CD14-positive monocyte (primary cell): ENCODE results near the gene FSD1. TPM values are rescaled to one million over a fixed set of nuclear protein-coding genes. Genes with fewer than 3 reads are reported as not detected.
A peak's percentile ranks its signal among the peaks of the same experiment; 100 is the strongest.

ENCODE experiments used
- DNase-seq, 3 donors: peaks; one replicate each; pipeline ENCODE4 v3.0.0-alpha.2; 2011 to 2022
- H2AFZ ChIP-seq: 2 replicates; pipeline ENCODE4 v1.6.0; 2012; ENCODE audit warnings: mild to moderate bottlenecking, low read depth, low read length, inconsistent platforms; ENCODE audit not compliant: insufficient read depth, poor library complexity, severe bottlenecking
- H3K27ac ChIP-seq, 2 donors: 1 replicate in 1 of 2; 2 replicates in 1 of 2; pipeline ENCODE4 v1.5.1; 2012 to 2013; ENCODE audit warnings: low read length in 2 of 2, control low read depth in 1 of 2, inconsistent platforms in 1 of 2, low read depth in 1 of 2, mild to moderate bottlenecking in 1 of 2
- H3K27me3 ChIP-seq, 2 donors: one replicate each; pipeline versions ENCODE4 v1.6.0 to v1.6.1; 2011 to 2013; ENCODE audit warnings: low read length in 2 of 2; ENCODE audit not compliant: control insufficient read depth in 2 of 2, insufficient read depth in 2 of 2
- H3K36me3 ChIP-seq, 2 donors: replicated peaks in 1 of 2; 1 replicate in 1 of 2; 2 replicates in 1 of 2; pipeline versions ENCODE4 v1.5.1 to v1.6.1; 2012 to 2013; ENCODE audit warnings: low read length in 2 of 2, control low read depth in 1 of 2, inconsistent platforms in 1 of 2, mild to moderate bottlenecking in 1 of 2; ENCODE audit not compliant: insufficient read depth in 2 of 2, control insufficient read depth in 1 of 2
- H3K4me1 ChIP-seq, 2 donors: 1 replicate in 1 of 2; 2 replicates in 1 of 2; pipeline versions ENCODE4 v1.5.1 to v1.6.1; 2012 to 2013; ENCODE audit warnings: low read length in 2 of 2, control low read depth in 1 of 2, inconsistent platforms in 1 of 2, mild to moderate bottlenecking in 1 of 2, moderate library complexity in 1 of 2; ENCODE audit not compliant: insufficient read depth in 2 of 2, control insufficient read depth in 1 of 2
- H3K4me2 ChIP-seq: replicated peaks from 2 replicates; pipeline ENCODE3; 2012; ENCODE audit warnings: low read length, moderate library complexity, mild to moderate bottlenecking; ENCODE audit not compliant: poor library complexity, severe bottlenecking; ENCODE audit errors: extremely low read depth
- H3K4me3 ChIP-seq, 3 experiments: fragments of 200-600 bp in 1 of 3; sonication (generic) in 1 of 3; replicated peaks in 1 of 3; 1 replicate in 2 of 3; 2 replicates in 1 of 3; pipeline ENCODE4 v1.5.1; 2011 to 2013; ENCODE audit warnings: low read length in 3 of 3, mild to moderate bottlenecking in 3 of 3, control low read depth in 2 of 3, low read depth in 2 of 3, inconsistent platforms in 1 of 3, moderate library complexity in 1 of 3
- H3K79me2 ChIP-seq: 2 replicates; pipeline ENCODE4 v1.6.0; 2012; ENCODE audit warnings: mild to moderate bottlenecking, control low read depth, inconsistent platforms, low read length, moderate library complexity; ENCODE audit not compliant: insufficient read depth
- H3K9ac ChIP-seq: 2 replicates; pipeline ENCODE4 v1.6.0; 2017; ENCODE audit warnings: low read length, mild to moderate bottlenecking; ENCODE audit not compliant: insufficient read depth, poor library complexity, severe bottlenecking
- H3K9me3 ChIP-seq, 2 donors: replicated peaks in 1 of 2; 1 replicate in 1 of 2; 2 replicates in 1 of 2; pipeline versions ENCODE4 v1.5.1 to v1.6.1; 2012 to 2013; ENCODE audit warnings: low read length in 2 of 2, control low read depth in 1 of 2; ENCODE audit not compliant: control insufficient read depth in 1 of 2, insufficient read depth in 1 of 2
- H4K20me1 ChIP-seq: 2 replicates; pipeline ENCODE4 v1.6.0; 2012; ENCODE audit warnings: mild to moderate bottlenecking, low read length, control low read depth, moderate library complexity; ENCODE audit not compliant: insufficient read depth
- H3K27ac Mint-ChIP-seq, 7 donors: one replicate each; pipeline ENCODE4 v1.8.0; 2020; ENCODE audit warnings: mild to moderate bottlenecking in 7 of 7, mixed read lengths in 7 of 7, moderate library complexity in 6 of 7, inconsistent platforms in 2 of 7
- H3K27me3 Mint-ChIP-seq, 3 donors: one replicate each; pipeline ENCODE4 v1.8.0; 2021 to 2022; ENCODE audit warnings: low read depth in 3 of 3, mild to moderate bottlenecking in 3 of 3, mixed read lengths in 3 of 3, moderate library complexity in 3 of 3, inconsistent platforms in 1 of 3
- H3K36me3 Mint-ChIP-seq, 2 donors: one replicate each; pipeline ENCODE4 v1.8.0; 2020; ENCODE audit warnings: mixed read lengths in 2 of 2, inconsistent platforms in 1 of 2, mild to moderate bottlenecking in 1 of 2
- H3K4me1 Mint-ChIP-seq: one replicate; pipeline ENCODE4 v1.8.0; 2020; ENCODE audit warnings: mild to moderate bottlenecking, mixed read lengths
- H3K4me3 Mint-ChIP-seq, 2 donors: one replicate each; pipeline ENCODE4 v1.8.0; 2020; ENCODE audit warnings: mild to moderate bottlenecking in 2 of 2, mixed read lengths in 2 of 2, moderate library complexity in 1 of 2
- H3K9me3 Mint-ChIP-seq, 7 donors: one replicate each; pipeline ENCODE4 v1.8.0; 2020 to 2022; ENCODE audit warnings: mixed read lengths in 7 of 7, mild to moderate bottlenecking in 6 of 7, moderate library complexity in 6 of 7, inconsistent platforms in 2 of 7
- CTCF ChIP-seq: fragments of 200-600 bp; IDR thresholded peaks from one replicate; pipeline ENCODE4 v1.8.0; 2022; ENCODE audit warnings: antibody characterized with exemption, mild to moderate bottlenecking
- WGBS: methylation state at CpG from one replicate; pipeline ENCODE4 v1.1.5; 2013; ENCODE audit warnings: missing lambda C conversion rate; ENCODE audit not compliant: insufficient coverage; 5-methylcytosine and 5-hydroxymethylcytosine counted together
- intact Hi-C, 2 donors: fragments of 100-400 bp; cut with micrococcal nuclease; formaldehyde crosslinking; loops; one replicate each; pipeline versions ENCODE4 v1.15.0 to v1.15.1; 2023
- polyA plus RNA-seq, 3 donors: library from polyadenylated mRNA; depleted of rRNA in 1 of 3; unstranded in 2 of 3; stranded (reverse) in 1 of 3; fragments of 300-500 nt in 2 of 3; fragments of >200 nt in 1 of 3; fragmentation: Illumina TruSeq in 2 of 3; gene quantifications; 1 replicate in 2 of 3; 2 replicates in 1 of 3; pipeline ENCODE4 v1.2.3, GENCODE V29; 2012 to 2021

Gene FSD1
- polyA plus RNA-seq, 3 donors: 0.39 TPM; not detected in 2

- intact Hi-C loops: no loop called here
- peaks cover 5 to 9% (median 8%) of the 10 kb centered on the region in 3 donors for H3K27me3 Mint-ChIP-seq
- Histone ChIP-seq H3K27ac (no peak overlapping the region), H3K4me1 (peaks cover 0 to 4% of the 10 kb centered on the region in 2 donors), H3K4me2 (peak overlapping the region; percentile 36), H4K20me1 (no peaks in the 10 kb centered on the region), H3K27me3 (no peaks in the 10 kb centered on the region), H3K4me3 (no peak overlapping the region), H2AFZ (peak overlapping the region; percentile 41), H3K36me3 (no peaks in the 10 kb centered on the region), H3K79me2 (no peaks in the 10 kb centered on the region), H3K9me3 (no peaks in the 10 kb centered on the region), H3K9ac (no peak overlapping the region)
- H3K9me3 Mint-ChIP-seq: peaks cover 0 to 2% (median 0%) of the 10 kb centered on the region in 7 donors
- no peak for TF ChIP-seq CTCF
- no peak overlapping the region for H3K27ac Mint-ChIP-seq
- H3K4me1 Mint-ChIP-seq: peaks cover 12% of the 10 kb centered on the region
- no peaks in the 10 kb centered on the region for H3K36me3 Mint-ChIP-seq
- H3K4me3 Mint-ChIP-seq: no peak overlapping the region
- 44% methylated on average over 7 of the region's 18 CpGs for WGBS
- DNase-seq: no peak
Observed at GRCh38 chr19:4303819-4304537, 420 bp upstream of the FSD1 start.

GRCh38 chr19:4305257-4305612 is 837 bp downstream of the FSD1 start:
- H3K4me1 ChIP-seq: peaks cover 0 to 4% of the 10 kb centered on the region in 2 donors
- H3K79me2 ChIP-seq: no peaks in the 10 kb centered on the region
- H2AFZ ChIP-seq: no peak overlapping the region

More at GRCh38 chr19:4305257-4305612, 837 bp downstream of the FSD1 start:
- Mint-ChIP-seq H3K4me1 (peaks cover 12% of the 10 kb centered on the region), H3K36me3 (no peaks in the 10 kb centered on the region), H3K9me3 (peaks cover 0 to 2% (median 0%) of the 10 kb centered on the region in 7 donors), H3K4me3 (no peak overlapping the region), H3K27ac (no peak overlapping the region), H3K27me3 (peaks cover 7 to 9% (median 8%) of the 10 kb centered on the region in 3 donors)
- Histone ChIP-seq H3K36me3 (no peaks in the 10 kb centered on the region), H3K9me3 (no peaks in the 10 kb centered on the region), H3K4me2 (no peak overlapping the region), H3K27me3 (no peaks in the 10 kb centered on the region), H4K20me1 (no peaks in the 10 kb centered on the region), H3K9ac (no peak overlapping the region), H3K27ac (no peak overlapping the region), H3K4me3 (no peak overlapping the region)
- no peak for DNase-seq
- intact Hi-C loops: no loop called here
- 90% methylated on average over 2 of the region's 7 CpGs for WGBS
- TF ChIP-seq CTCF: no peak
